ENCODE results near the gene ARHGEF33. TPM values are rescaled to one million over a fixed set of nuclear protein-coding genes. Genes with fewer than 3 reads are reported as not detected.

ARHGEF33 gene
- total RNA-seq, 1 experiment from 2014 or later: 0.04 TPM

GRCh38 chr2:38900726-38901125 is 11.1 kb downstream of the ARHGEF33 start:
- intact Hi-C loops (cut with micrococcal nuclease): no loop called here
- Histone ChIP-seq H3K36me3 (ENCODE audit: low read depth, low read length) (no peaks in the 10 kb centered on the region), H3K79me2 (ENCODE audit: low read length) (no peaks in the 10 kb centered on the region), H2AFZ (ENCODE audit: low read length) (no peak overlapping the region), H3K4me1 (ENCODE audit: insufficient read depth, low read length) (no peaks in the 10 kb centered on the region), H3K9me3 (ENCODE audit: low read length) (no peaks in the 10 kb centered on the region), H4K20me1 (ENCODE audit: low read length) (no peaks in the 10 kb centered on the region), H3K9me2 (replicated peaks; ENCODE audit: low read length) (no peaks in the 10 kb centered on the region), H3K9ac (ENCODE audit: low read length) (no peak overlapping the region), H3K27me3 (ENCODE audit: low read length) (no peaks in the 10 kb centered on the region), H3K4me2 (ENCODE audit: low read length) (no peak overlapping the region), H3F3A (ENCODE audit: low read length, unreplicated experiment) (no peaks in the 10 kb centered on the region), H3K27ac (ENCODE audit: low read length) (no peak overlapping the region), H3K4me3 (ENCODE audit: low read length) (no peak overlapping the region)
- no TSS peak for BruUV-seq (replicated peaks)
- ATAC-seq: no peak
- TF ChIP-seq EZH2phosphoT487 (IDR thresholded peaks at IDR 0.05; ENCODE audit: borderline replicate concordance, low read length) (no peak), CTCF (conservative IDR thresholded peaks at IDR 0.05; ENCODE audit: low read depth, low read length) (no peak)
- POLR2A ChIA-PET (ENCODE audit: unreplicated experiment): no interaction called here
- DNase-seq: no peak
- CTCF ChIA-PET: no interaction called here

- TF ChIP-seq EZH2phosphoT487 (IDR thresholded peaks at IDR 0.05; ENCODE audit: borderline replicate concordance, low read length) (no peak), CTCF (conservative IDR thresholded peaks at IDR 0.05; ENCODE audit: low read depth, low read length) (no peak), EZH2 (IDR thresholded peaks at IDR 0.05; ENCODE audit: low read length, unreplicated experiment) (no peak)
- Histone ChIP-seq H3K27ac (ENCODE audit: low read length) (no peak overlapping the region), H3K79me2 (ENCODE audit: low read length) (no peaks in the 10 kb centered on the region), H4K20me1 (ENCODE audit: low read length) (no peaks in the 10 kb centered on the region), H3K4me3 (ENCODE audit: low read length) (no peak overlapping the region), H2AFZ (ENCODE audit: low read length) (no peak overlapping the region), H3K9me3 (ENCODE audit: low read length) (no peaks in the 10 kb centered on the region), H3K27me3 (ENCODE audit: low read length) (no peaks in the 10 kb centered on the region), H3K4me1 (ENCODE audit: insufficient read depth, low read length) (peaks cover 6% of the 10 kb centered on the region; the same call in 1 of the 2 replicates), H3K9me2 (replicated peaks; ENCODE audit: low read length) (no peaks in the 10 kb centered on the region), H3K9ac (ENCODE audit: low read length) (no peak overlapping the region), H3F3A (ENCODE audit: low read length, unreplicated experiment) (no peaks in the 10 kb centered on the region), H3K4me2 (ENCODE audit: low read length) (no peak overlapping the region), H3K36me3 (ENCODE audit: low read depth, low read length) (no peaks in the 10 kb centered on the region)
- intact Hi-C loops (cut with micrococcal nuclease): no loop called here
- BruUV-seq (replicated peaks): no TSS peak
- POLR2A ChIA-PET (ENCODE audit: unreplicated experiment): no interaction called here
- no peak for ATAC-seq
- DNase-seq: no peak
- CTCF ChIA-PET: no interaction called here
Measured at GRCh38 chr2:38905251-38905650, 15.6 kb downstream of the ARHGEF33 start.

- Histone ChIP-seq H3K4me2 (ENCODE audit: low read length) (no peak overlapping the region), H3K9ac (ENCODE audit: low read length) (no peak overlapping the region), H3F3A (ENCODE audit: low read length, unreplicated experiment) (no peaks in the 10 kb centered on the region), H3K9me3 (ENCODE audit: low read length) (no peaks in the 10 kb centered on the region), H4K20me1 (ENCODE audit: low read length) (no peaks in the 10 kb centered on the region), H3K36me3 (ENCODE audit: low read depth, low read length) (no peaks in the 10 kb centered on the region), H3K79me2 (ENCODE audit: low read length) (no peaks in the 10 kb centered on the region), H3K27ac (ENCODE audit: low read length) (no peak overlapping the region), H3K9me2 (replicated peaks; ENCODE audit: low read length) (no peaks in the 10 kb centered on the region), H3K4me3 (ENCODE audit: low read length) (no peak overlapping the region), H2AFZ (ENCODE audit: low read length) (no peak overlapping the region), H3K27me3 (ENCODE audit: low read length) (no peaks in the 10 kb centered on the region), H3K4me1 (ENCODE audit: insufficient read depth, low read length) (peaks cover 6% of the 10 kb centered on the region; the same call in 1 of the 2 replicates)
- ATAC-seq (no peak; the same call in 1 of the 2 replicates), DNase-seq (no peak)
- BruUV-seq (replicated peaks): no TSS peak
- intact Hi-C loops (cut with micrococcal nuclease): no loop called here
- TF ChIP-seq EZH2 (IDR thresholded peaks at IDR 0.05; ENCODE audit: low read length, unreplicated experiment): no peak
- TF ChIP-seq EZH2phosphoT487 (IDR thresholded peaks at IDR 0.05; ENCODE audit: borderline replicate concordance, low read length): no peak
- no peak for TF ChIP-seq CTCF (conservative IDR thresholded peaks at IDR 0.05; ENCODE audit: low read depth, low read length)
- ChIA-PET CTCF (no interaction called here), POLR2A (ENCODE audit: unreplicated experiment) (interaction anchor here (0.7 kb wide), 1 partner anchor 144 kb away, joined by 4 read pairs; no protein-coding TSS in a partner anchor)
Measured at GRCh38 chr2:38907242-38907641, 17.6 kb downstream of the ARHGEF33 start.

Data from PC-3 (cell line).